ENCODE results near the gene DPF3.

The DPF3 gene

DNA sequence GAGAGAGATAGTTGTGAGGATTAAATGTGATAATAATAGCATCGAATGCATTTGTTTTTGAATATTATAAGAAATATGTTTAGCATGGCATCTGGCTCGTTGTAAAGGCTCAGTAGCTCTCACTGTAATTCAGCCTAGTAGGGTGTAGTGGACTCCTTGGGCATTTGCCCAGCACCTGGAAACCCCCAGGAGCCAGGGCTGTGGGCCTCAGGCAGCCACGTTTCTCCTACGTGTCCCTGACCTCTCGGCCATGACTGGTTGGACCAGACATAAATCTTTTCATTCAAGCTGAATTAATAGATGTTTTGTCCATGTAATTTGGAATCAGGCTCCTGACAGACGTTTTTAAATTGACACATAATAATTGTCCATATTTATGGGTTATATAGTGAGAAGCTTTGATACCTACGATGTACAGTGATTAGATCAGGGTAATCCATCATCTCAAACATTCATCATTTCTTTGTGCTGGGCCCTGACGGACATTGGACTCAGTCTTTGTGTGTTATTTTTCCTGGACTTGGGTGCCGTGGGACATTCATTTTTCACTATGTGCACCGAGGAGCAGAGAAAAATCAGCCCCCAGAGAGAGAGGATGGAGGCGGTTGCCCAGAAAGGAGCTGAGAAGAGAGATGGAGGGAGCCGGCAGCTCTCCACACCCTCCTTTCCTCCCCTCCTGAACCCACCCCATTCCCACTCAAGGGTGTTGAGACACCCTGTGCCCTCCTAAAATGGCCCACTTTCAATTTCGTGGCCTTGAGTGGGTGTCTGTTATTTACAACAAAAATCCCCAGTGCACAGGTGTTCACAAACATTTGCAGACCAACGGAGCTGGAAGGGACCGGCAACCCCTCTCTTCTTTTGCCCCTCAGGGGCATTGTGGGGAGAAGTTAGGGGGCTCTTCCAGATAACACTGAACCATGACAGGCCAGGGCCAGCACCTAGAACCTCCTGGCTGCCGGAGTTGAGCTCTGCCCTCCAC is 296.4 kb downstream of the DPF3 start:
- Histone ChIP-seq H3K9me3 (ENCODE audit: control insufficient read depth, low read length) (no peaks in the 10 kb centered on the region), H3K4me3 (ENCODE audit: low read length) (no peak overlapping the region), H3K9ac (ENCODE audit: low read length) (no peak overlapping the region), H3K36me3 (ENCODE audit: control insufficient read depth, insufficient read depth, low read length, severe bottlenecking) (no peaks in the 10 kb centered on the region), H3K27me3 (replicated peaks; ENCODE audit: control insufficient read depth, insufficient read depth, low read length) (peaks cover 11% of the 10 kb centered on the region), H3K4me1 (ENCODE audit: control insufficient read depth, insufficient read depth, low read length) (no peaks in the 10 kb centered on the region)
- no peak for DNase-seq (ENCODE audit: low read depth)

DNA sequence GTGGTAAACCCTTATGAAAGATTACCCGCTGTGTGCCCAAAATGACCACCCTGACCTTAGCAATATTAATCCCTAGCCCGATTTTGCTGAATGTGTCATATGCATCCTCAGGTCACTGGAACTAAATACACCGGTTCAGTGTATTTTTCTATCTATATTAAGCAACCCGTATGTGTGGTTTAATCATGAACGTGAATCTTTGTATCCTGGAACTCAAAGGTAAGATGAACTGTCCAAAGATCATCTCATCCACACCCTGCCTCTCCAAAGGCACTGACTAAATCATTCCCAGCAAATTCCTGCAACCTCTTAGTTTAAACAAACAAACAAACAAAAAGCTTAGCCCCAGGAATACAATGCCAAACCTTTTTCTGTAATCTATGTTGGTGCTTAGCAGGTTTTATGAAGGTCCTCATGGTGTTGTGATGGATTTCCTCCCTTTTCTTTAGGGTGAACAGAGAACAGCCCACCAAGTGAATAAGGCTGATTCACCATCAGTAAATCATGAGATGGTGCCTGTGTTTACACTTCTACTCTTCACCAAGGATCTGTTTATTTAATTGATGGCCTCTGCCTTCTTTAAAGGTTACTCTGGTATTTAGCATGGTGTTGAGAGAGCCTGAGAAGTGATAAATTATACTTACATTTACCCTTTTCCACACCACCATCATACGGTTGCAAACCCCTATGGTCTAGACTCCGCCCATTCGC is 298.6 kb downstream of the DPF3 start:
- Histone ChIP-seq H3K27me3 (replicated peaks; ENCODE audit: control insufficient read depth, insufficient read depth, low read length) (peaks cover 11% of the 10 kb centered on the region), H3K9me3 (ENCODE audit: control insufficient read depth, low read length) (no peaks in the 10 kb centered on the region), H3K9ac (ENCODE audit: low read length) (no peak overlapping the region), H3K4me1 (ENCODE audit: control insufficient read depth, insufficient read depth, low read length) (no peaks in the 10 kb centered on the region), H3K4me3 (ENCODE audit: low read length) (no peak overlapping the region), H3K36me3 (ENCODE audit: control insufficient read depth, insufficient read depth, low read length, severe bottlenecking) (no peaks in the 10 kb centered on the region)
- no peak for DNase-seq (ENCODE audit: low read depth)

DNA sequence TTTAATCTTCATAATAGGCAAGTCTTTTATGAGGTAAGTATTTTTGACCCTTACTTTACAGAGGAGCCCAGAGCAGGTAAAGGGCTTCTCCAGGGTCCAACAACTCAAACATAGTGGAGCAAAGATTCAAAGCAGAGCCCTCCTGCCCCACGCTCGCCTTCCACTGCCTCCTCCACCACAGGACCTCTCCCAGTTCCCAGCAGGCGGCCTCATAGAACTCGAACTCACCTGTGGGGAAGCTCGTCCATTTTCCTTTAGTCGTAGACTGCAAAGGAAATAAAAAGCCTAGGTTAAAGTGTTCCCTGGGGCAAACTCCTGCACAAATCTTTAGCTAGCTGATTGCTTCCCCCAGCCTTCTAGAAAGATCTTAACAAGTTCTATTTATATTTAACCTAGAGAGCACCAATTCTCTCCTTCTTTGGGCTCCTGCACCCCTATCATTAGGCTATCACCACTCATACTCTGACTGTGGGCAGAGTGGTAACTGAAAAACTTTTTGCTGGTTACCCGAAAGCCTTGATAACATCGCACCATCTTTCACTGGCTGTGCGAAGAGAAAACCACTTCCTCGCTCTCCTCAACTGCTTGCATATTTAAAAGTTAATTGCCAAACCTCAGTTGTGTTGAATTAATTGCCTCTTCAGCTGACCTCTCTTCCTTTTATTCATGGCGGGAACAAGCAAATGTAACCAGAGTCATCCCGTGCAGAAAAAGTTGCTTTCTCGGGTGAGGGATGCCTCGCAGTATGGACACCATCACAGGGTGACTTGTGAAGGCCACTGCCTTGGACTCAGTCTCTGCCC is 299.6 kb downstream of the DPF3 start:
- no peak for DNase-seq (ENCODE audit: low read depth)
- H3K4me1 ChIP-seq (ENCODE audit: control insufficient read depth, insufficient read depth, low read length) = no peaks in the 10 kb centered on the region
- no peaks in the 10 kb centered on the region for H3K36me3 ChIP-seq (ENCODE audit: control insufficient read depth, insufficient read depth, low read length, severe bottlenecking)
- no peak overlapping the region for H3K9ac ChIP-seq (ENCODE audit: low read length)
- H3K9me3 ChIP-seq (ENCODE audit: control insufficient read depth, low read length) = peaks cover 3% of the 10 kb centered on the region
- no peak overlapping the region for H3K4me3 ChIP-seq (ENCODE audit: low read length)
- peaks cover 11% of the 10 kb centered on the region for H3K27me3 ChIP-seq (replicated peaks; ENCODE audit: control insufficient read depth, insufficient read depth, low read length)

GRCh38 chr14:72591391-72591790 is 302.5 kb downstream of the DPF3 start:
- Histone ChIP-seq H3K36me3 (ENCODE audit: control insufficient read depth, insufficient read depth, low read length, severe bottlenecking) (no peaks in the 10 kb centered on the region), H3K9ac (ENCODE audit: low read length) (no peak overlapping the region), H3K4me3 (ENCODE audit: low read length) (no peak overlapping the region), H3K9me3 (ENCODE audit: control insufficient read depth, low read length) (peaks cover 3% of the 10 kb centered on the region), H3K4me1 (ENCODE audit: control insufficient read depth, insufficient read depth, low read length) (no peaks in the 10 kb centered on the region), H3K27me3 (replicated peaks; ENCODE audit: control insufficient read depth, insufficient read depth, low read length) (peaks cover 3% of the 10 kb centered on the region)
- no peak for DNase-seq (ENCODE audit: low read depth)

DNA sequence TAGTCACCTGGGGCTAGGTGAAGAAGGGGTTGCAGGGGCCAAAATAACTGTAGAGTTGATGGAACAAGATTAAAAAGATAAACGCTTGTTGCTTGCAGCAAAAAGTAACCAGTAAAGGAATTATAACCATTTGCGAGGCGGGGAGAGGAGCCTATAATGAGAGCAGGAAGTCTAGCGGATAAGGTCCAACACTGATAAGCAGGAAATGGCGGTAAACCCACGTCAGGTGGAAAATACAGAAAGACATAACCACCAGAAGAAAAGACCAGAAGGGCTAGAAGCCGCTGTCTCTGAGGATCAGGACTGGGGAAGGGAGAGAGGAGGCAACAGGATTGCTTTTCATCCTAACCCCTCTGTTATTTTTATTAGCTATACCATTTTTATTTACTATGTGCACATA is 303.3 kb downstream of the DPF3 start:
- H3K36me3 ChIP-seq (ENCODE audit: control insufficient read depth, insufficient read depth, low read length, severe bottlenecking) = no peaks in the 10 kb centered on the region
- H3K9me3 ChIP-seq (ENCODE audit: control insufficient read depth, low read length) = peaks cover 3% of the 10 kb centered on the region
- no peak overlapping the region for H3K9ac ChIP-seq (ENCODE audit: low read length)
- no peak for DNase-seq (ENCODE audit: low read depth)
- H3K27me3 ChIP-seq (replicated peaks; ENCODE audit: control insufficient read depth, insufficient read depth, low read length) = no peaks in the 10 kb centered on the region
- H3K4me3 ChIP-seq (ENCODE audit: low read length) = no peak overlapping the region
- H3K4me1 ChIP-seq (ENCODE audit: control insufficient read depth, insufficient read depth, low read length) = no peaks in the 10 kb centered on the region

GRCh38 chr14:72589652-72590051 is 304.2 kb downstream of the DPF3 start:
- H3K27me3 ChIP-seq (replicated peaks; ENCODE audit: control insufficient read depth, insufficient read depth, low read length) = no peaks in the 10 kb centered on the region
- H3K9ac ChIP-seq (ENCODE audit: low read length) = no peak overlapping the region
- H3K4me1 ChIP-seq (ENCODE audit: control insufficient read depth, insufficient read depth, low read length) = no peaks in the 10 kb centered on the region
- no peak overlapping the region for H3K4me3 ChIP-seq (ENCODE audit: low read length)
- DNase-seq (ENCODE audit: low read depth) = no peak
- H3K36me3 ChIP-seq (ENCODE audit: control insufficient read depth, insufficient read depth, low read length, severe bottlenecking) = no peaks in the 10 kb centered on the region
- peaks cover 3% of the 10 kb centered on the region for H3K9me3 ChIP-seq (ENCODE audit: control insufficient read depth, low read length)

DNA sequence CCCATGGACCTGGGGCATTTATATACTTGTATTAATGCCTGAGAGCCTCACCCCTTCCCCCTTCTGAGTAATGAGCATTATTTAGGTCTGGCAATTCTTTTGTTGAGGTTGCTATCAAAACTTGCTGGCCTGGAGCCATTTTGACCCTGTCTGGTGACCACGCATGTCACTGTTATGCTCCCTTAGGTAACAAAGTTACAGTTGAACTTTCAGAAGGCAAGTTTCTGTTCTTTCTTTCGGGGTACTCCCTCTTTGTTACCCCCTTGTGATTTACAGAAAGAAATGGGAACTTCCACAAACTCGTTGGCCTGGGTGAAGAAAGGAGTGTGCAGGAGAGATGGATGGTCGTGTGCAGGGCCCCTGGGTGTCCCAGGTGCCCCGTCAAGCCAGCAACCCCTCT is 305.4 kb downstream of the DPF3 start:
- Histone ChIP-seq H3K4me3 (ENCODE audit: low read length) (no peak overlapping the region), H3K9me3 (ENCODE audit: control insufficient read depth, low read length) (peaks cover 3% of the 10 kb centered on the region), H3K36me3 (ENCODE audit: control insufficient read depth, insufficient read depth, low read length, severe bottlenecking) (no peaks in the 10 kb centered on the region), H3K27me3 (replicated peaks; ENCODE audit: control insufficient read depth, insufficient read depth, low read length) (no peaks in the 10 kb centered on the region), H3K4me1 (ENCODE audit: control insufficient read depth, insufficient read depth, low read length) (peaks cover 5% of the 10 kb centered on the region), H3K9ac (ENCODE audit: low read length) (no peak overlapping the region)
- DNase-seq (ENCODE audit: low read depth) = no peak

GRCh38 chr14:72583316-72584272 is 310.3 kb downstream of the DPF3 start:
- H3K9me3 ChIP-seq (ENCODE audit: control insufficient read depth, low read length) = no peaks in the 10 kb centered on the region
- no peak overlapping the region for H3K4me3 ChIP-seq (ENCODE audit: low read length)
- no peaks in the 10 kb centered on the region for H3K27me3 ChIP-seq (replicated peaks; ENCODE audit: control insufficient read depth, insufficient read depth, low read length)
- H3K9ac ChIP-seq (ENCODE audit: low read length) = no peak overlapping the region
- no peaks in the 10 kb centered on the region for H3K36me3 ChIP-seq (ENCODE audit: control insufficient read depth, insufficient read depth, low read length, severe bottlenecking)
- DNase-seq (ENCODE audit: low read depth) = no peak
- H3K4me1 ChIP-seq (ENCODE audit: control insufficient read depth, insufficient read depth, low read length) = peaks cover 13% of the 10 kb centered on the region

GRCh38 chr14:72582582-72582981 is 311.3 kb downstream of the DPF3 start:
- Histone ChIP-seq H3K27me3 (replicated peaks; ENCODE audit: control insufficient read depth, insufficient read depth, low read length) (peaks cover 8% of the 10 kb centered on the region), H3K4me3 (ENCODE audit: low read length) (no peak overlapping the region), H3K4me1 (ENCODE audit: control insufficient read depth, insufficient read depth, low read length) (peaks cover 13% of the 10 kb centered on the region), H3K36me3 (ENCODE audit: control insufficient read depth, insufficient read depth, low read length, severe bottlenecking) (no peaks in the 10 kb centered on the region), H3K9me3 (ENCODE audit: control insufficient read depth, low read length) (no peaks in the 10 kb centered on the region), H3K9ac (ENCODE audit: low read length) (no peak overlapping the region)
- DNase-seq (ENCODE audit: low read depth) = no peak

DNA sequence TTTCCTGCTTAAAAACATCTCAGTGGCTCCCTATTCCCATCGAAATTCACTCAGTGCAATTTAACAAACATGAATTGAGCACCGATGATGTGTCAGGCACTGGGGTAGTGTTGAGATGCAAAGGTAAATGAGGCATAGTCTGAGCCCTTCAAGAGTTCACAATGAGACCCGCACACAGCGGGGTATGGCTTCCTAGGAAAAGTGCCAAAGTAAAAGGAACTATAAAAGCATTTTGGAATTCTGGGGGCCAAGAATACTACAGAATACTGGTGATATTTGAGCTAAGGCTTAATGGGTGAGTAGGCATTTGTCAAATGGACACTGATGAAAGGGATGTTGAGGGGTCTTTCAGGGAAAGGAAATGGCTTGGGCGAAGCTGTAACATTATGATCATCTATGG is 315.4 kb downstream of the DPF3 start:
- Histone ChIP-seq H3K9me3 (ENCODE audit: control insufficient read depth, low read length) (no peaks in the 10 kb centered on the region), H3K4me1 (ENCODE audit: control insufficient read depth, insufficient read depth, low read length) (peaks cover 8% of the 10 kb centered on the region), H3K36me3 (ENCODE audit: control insufficient read depth, insufficient read depth, low read length, severe bottlenecking) (no peaks in the 10 kb centered on the region), H3K4me3 (ENCODE audit: low read length) (no peak overlapping the region), H3K27me3 (replicated peaks; ENCODE audit: control insufficient read depth, insufficient read depth, low read length) (peaks cover 16% of the 10 kb centered on the region), H3K9ac (ENCODE audit: low read length) (no peak overlapping the region)
- no peak for DNase-seq (ENCODE audit: low read depth)
